Mesenchymal stem cell (in vitro differentiated cells and primary cell): ENCODE measurements around the gene APOA1.

Source experiments
- DNase-seq: peaks from one replicate; pipeline ENCODE4 v3.0.0-alpha.2; 2013
- H2AFZ ChIP-seq: one replicate; pipeline ENCODE4 v1.6.1; 2013; ENCODE audit warnings: low read depth, mild to moderate bottlenecking, control low read depth, inconsistent platforms, low read length, moderate library complexity
- H2AK5ac ChIP-seq: 2 replicates; pipeline ENCODE4 v1.6.1; 2013; ENCODE audit warnings: low read length, moderate library complexity, mild to moderate bottlenecking, inconsistent platforms; ENCODE audit not compliant: severe bottlenecking
- H2BK120ac ChIP-seq: one replicate; pipeline ENCODE4 v1.6.1; 2013; ENCODE audit warnings: low read depth, mild to moderate bottlenecking, inconsistent platforms, low read length, moderate library complexity
- H2BK12ac ChIP-seq, 2 experiments: one replicate each; pipeline ENCODE4 v1.6.1; 2013; ENCODE audit warnings: inconsistent platforms in 2 of 2, low read length in 2 of 2, mild to moderate bottlenecking in 2 of 2, moderate library complexity in 2 of 2, control low read depth in 1 of 2
- H2BK15ac ChIP-seq: one replicate; pipeline ENCODE4 v1.6.1; 2013; ENCODE audit warnings: mild to moderate bottlenecking, low read depth, inconsistent platforms; ENCODE audit not compliant: poor library complexity, severe bottlenecking
- H2BK5ac ChIP-seq: 2 replicates; pipeline ENCODE4 v1.6.1; 2013; ENCODE audit warnings: low read depth, mild to moderate bottlenecking, low read length, control low read depth, inconsistent platforms; ENCODE audit not compliant: poor library complexity, severe bottlenecking
- H3K14ac ChIP-seq, 2 experiments: one replicate each; pipeline ENCODE4 v1.6.1; 2013; ENCODE audit warnings: inconsistent platforms in 2 of 2, low read length in 2 of 2, control low read depth in 1 of 2, mild to moderate bottlenecking in 1 of 2, moderate library complexity in 1 of 2
- H3K18ac ChIP-seq, 2 experiments: one replicate each; pipeline ENCODE4 v1.6.1; 2013; ENCODE audit warnings: inconsistent platforms in 2 of 2, low read length in 2 of 2, control low read depth in 1 of 2, low read depth in 1 of 2, mild to moderate bottlenecking in 1 of 2
- H3K23ac ChIP-seq, 2 experiments: one replicate each; pipeline ENCODE4 v1.6.1; 2013; ENCODE audit warnings: inconsistent platforms in 2 of 2, low read length in 2 of 2, mild to moderate bottlenecking in 2 of 2, moderate library complexity in 2 of 2, control low read depth in 1 of 2
- H3K27ac ChIP-seq: 2 replicates; pipeline ENCODE4 v1.5.1; 2013; ENCODE audit warnings: mild to moderate bottlenecking, moderate library complexity, low read length, control low read depth, inconsistent platforms; ENCODE audit not compliant: poor library complexity, severe bottlenecking
- H3K27me3 ChIP-seq, 2 experiments: 2 replicates each; pipeline versions ENCODE4 v1.6.1 to v1.7.0; 2013; ENCODE audit warnings: low read length in 2 of 2, mild to moderate bottlenecking in 2 of 2, moderate library complexity in 2 of 2, control low read depth in 1 of 2, inconsistent platforms in 1 of 2; ENCODE audit not compliant: control insufficient read depth in 1 of 2, insufficient read depth in 1 of 2
- H3K36me3 ChIP-seq, 2 experiments: 2 replicates each; pipeline versions ENCODE4 v1.6.1 to v1.7.0; 2013; ENCODE audit warnings: low read length in 2 of 2, control low read depth in 1 of 2, inconsistent platforms in 1 of 2, low read depth in 1 of 2, mild to moderate bottlenecking in 1 of 2; ENCODE audit not compliant: insufficient read depth in 2 of 2, control insufficient read depth in 1 of 2
- H3K4ac ChIP-seq, 2 experiments: one replicate each; pipeline ENCODE4 v1.6.1; 2013; ENCODE audit warnings: inconsistent platforms in 2 of 2, low read length in 2 of 2, mild to moderate bottlenecking in 2 of 2, moderate library complexity in 2 of 2, control low read depth in 1 of 2, low read depth in 1 of 2
- H3K4me1 ChIP-seq: 2 replicates; pipeline ENCODE4 v1.6.1; 2013; ENCODE audit warnings: low read depth, low read length, control low read depth; ENCODE audit not compliant: control insufficient read depth, insufficient read depth
- H3K4me2 ChIP-seq: 2 replicates; pipeline ENCODE4 v1.6.1; 2013; ENCODE audit warnings: low read length, mild to moderate bottlenecking, inconsistent platforms; ENCODE audit not compliant: poor library complexity, severe bottlenecking
- H3K4me3 ChIP-seq, 2 experiments: 2 replicates each; pipeline versions ENCODE4 v1.5.1 to v1.7.0; 2013; ENCODE audit warnings: low read length in 2 of 2, mild to moderate bottlenecking in 2 of 2, control low read depth in 1 of 2, low read depth in 1 of 2; ENCODE audit not compliant: insufficient read depth in 1 of 2
- H3K79me1 ChIP-seq: replicated peaks from 2 replicates; pipeline ENCODE4 v1.6.1; 2013; ENCODE audit warnings: mild to moderate bottlenecking, control low read depth, low read length, inconsistent platforms; ENCODE audit not compliant: poor library complexity, severe bottlenecking
- H3K9ac ChIP-seq: 2 replicates; pipeline ENCODE4 v1.7.0; 2013; ENCODE audit warnings: mild to moderate bottlenecking, low read length, moderate library complexity
- H3K9me3 ChIP-seq: 2 replicates; pipeline ENCODE4 v1.7.0; 2013; ENCODE audit warnings: mild to moderate bottlenecking, low read length; ENCODE audit not compliant: control insufficient read depth
- H4K8ac ChIP-seq: one replicate; pipeline ENCODE4 v1.6.1; 2013; ENCODE audit warnings: inconsistent platforms, mild to moderate bottlenecking, low read length, moderate library complexity
- H4K91ac ChIP-seq: one replicate; pipeline ENCODE4 v1.6.1; 2013; ENCODE audit warnings: mild to moderate bottlenecking, low read length, inconsistent platforms
- WGBS: methylation state at CpG from one replicate; pipeline ENCODE4 v1.1.7; 2013; ENCODE audit warnings: mixed read lengths; 5-methylcytosine and 5-hydroxymethylcytosine counted together

APOA1 gene

GRCh38 chr11:116811194-116811593 lies 26.2 kb downstream of the APOA1 start:
- H4K91ac ChIP-seq: no peak overlapping the region
- H3K79me1 ChIP-seq: no peaks in the 10 kb centered on the region
- H2AFZ ChIP-seq: no peak overlapping the region
- no peak for DNase-seq
- H3K4ac ChIP-seq: no peak overlapping the region
- no peak overlapping the region for H2AK5ac ChIP-seq
- H3K14ac ChIP-seq: no peak overlapping the region
- no peaks in the 10 kb centered on the region for H3K9me3 ChIP-seq
- H2BK5ac ChIP-seq: no peak overlapping the region
- H3K23ac ChIP-seq: no peak overlapping the region
- no peak overlapping the region for H4K8ac ChIP-seq
- H2BK120ac ChIP-seq: no peak overlapping the region
- no peak overlapping the region for H3K9ac ChIP-seq
- no peak overlapping the region for H3K4me3 ChIP-seq
- 80% methylated on average over 3 of the region's 3 CpGs for WGBS
- H3K4me2 ChIP-seq: no peak overlapping the region
- H2BK12ac ChIP-seq: no peak overlapping the region
- no peaks in the 10 kb centered on the region for H3K36me3 ChIP-seq
- no peaks in the 10 kb centered on the region for H3K4me1 ChIP-seq
- peaks cover 0 to 23% of the 10 kb centered on the region in 2 experiments for H3K27me3 ChIP-seq
- no peak overlapping the region for H2BK15ac ChIP-seq
- no peak overlapping the region for H3K18ac ChIP-seq
- no peak overlapping the region for H3K27ac ChIP-seq

DNA sequence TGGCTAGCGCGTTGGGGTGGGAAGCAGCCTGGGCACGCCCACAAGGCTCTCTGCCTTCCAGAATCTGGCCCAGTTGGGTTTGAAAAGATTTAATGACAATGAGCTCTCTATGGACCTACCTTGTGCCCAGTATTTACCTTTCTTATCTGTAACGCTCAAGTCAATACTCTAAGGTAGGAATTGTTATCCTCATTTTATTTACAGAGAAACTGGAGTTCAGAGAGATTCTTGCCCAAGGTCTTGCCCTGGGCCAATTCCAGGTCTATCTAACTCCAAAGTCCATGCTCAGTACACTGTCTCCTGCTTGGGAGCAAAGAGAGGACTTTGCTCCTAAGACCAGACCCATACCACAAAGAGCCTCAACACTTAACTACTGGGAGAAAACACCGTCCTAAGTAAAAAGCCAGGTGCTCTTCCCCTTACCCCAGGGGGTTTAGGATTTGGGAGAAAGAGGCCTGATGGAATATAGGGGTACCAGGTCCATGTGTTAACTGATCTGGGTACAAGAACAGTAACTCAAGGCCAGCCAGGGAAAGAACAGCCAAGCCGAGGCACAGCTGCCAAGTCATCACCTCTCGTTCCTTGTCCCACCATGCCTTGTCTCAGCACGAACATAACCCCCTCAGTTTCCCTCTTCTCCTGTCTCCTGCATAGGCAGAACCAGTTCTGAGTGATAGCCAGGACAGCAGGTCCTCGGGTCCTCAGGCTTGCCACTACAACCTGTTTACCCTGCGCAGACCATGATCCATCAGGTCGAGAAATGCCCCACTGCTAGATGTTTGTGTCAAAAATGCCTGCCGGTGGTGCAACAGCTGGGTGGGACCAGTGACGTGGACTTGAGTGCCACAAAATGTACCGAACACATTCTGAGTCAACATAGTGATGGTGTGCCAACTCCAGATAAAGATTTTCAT lies 28.9 kb downstream of the APOA1 start:
- no peak overlapping the region for H2BK5ac ChIP-seq
- no peak overlapping the region for H3K23ac ChIP-seq
- peak overlapping the region; percentile 8 for H2AFZ ChIP-seq
- no peak overlapping the region for H2BK15ac ChIP-seq
- no peak overlapping the region for H2BK12ac ChIP-seq
- no peak overlapping the region for H3K4me2 ChIP-seq
- H4K8ac ChIP-seq: no peak overlapping the region
- H3K36me3 ChIP-seq: no peaks in the 10 kb centered on the region
- WGBS: 89% methylated on average over 12 of the region's 14 CpGs
- no peak overlapping the region for H4K91ac ChIP-seq
- no peak overlapping the region for H2AK5ac ChIP-seq
- H3K27me3 ChIP-seq: peaks cover 0 to 16% of the 10 kb centered on the region in 2 experiments
- H3K4ac ChIP-seq: no peak overlapping the region
- DNase-seq: no peak
- H3K14ac ChIP-seq: no peak overlapping the region
- H3K27ac ChIP-seq: no peak overlapping the region
- no peaks in the 10 kb centered on the region for H3K79me1 ChIP-seq
- no peaks in the 10 kb centered on the region for H3K9me3 ChIP-seq
- no peak overlapping the region for H2BK120ac ChIP-seq
- no peaks in the 10 kb centered on the region for H3K4me1 ChIP-seq
- H3K9ac ChIP-seq: no peak overlapping the region
- H3K4me3 ChIP-seq: no peak overlapping the region
- H3K18ac ChIP-seq: no peak overlapping the region

GRCh38 chr11:116807601-116808261 lies 29.7 kb downstream of the APOA1 start:
- peaks cover 0 to 11% of the 10 kb centered on the region in 2 experiments for H3K27me3 ChIP-seq
- H2BK120ac ChIP-seq: no peak overlapping the region
- WGBS: 93% methylated on average over 5 of the region's 6 CpGs
- no peak overlapping the region for H3K27ac ChIP-seq
- H3K4me1 ChIP-seq: no peaks in the 10 kb centered on the region
- no peak overlapping the region for H3K9ac ChIP-seq
- H2BK12ac ChIP-seq: no peak overlapping the region
- no peak overlapping the region for H2AK5ac ChIP-seq
- H3K4ac ChIP-seq: no peak overlapping the region
- H2AFZ ChIP-seq: no peak overlapping the region
- no peak overlapping the region for H3K18ac ChIP-seq
- no peak overlapping the region for H3K4me2 ChIP-seq
- H3K79me1 ChIP-seq: no peaks in the 10 kb centered on the region
- DNase-seq: no peak
- H3K23ac ChIP-seq: no peak overlapping the region
- H4K8ac ChIP-seq: no peak overlapping the region
- H3K4me3 ChIP-seq: no peak overlapping the region
- H2BK5ac ChIP-seq: no peak overlapping the region
- H3K36me3 ChIP-seq: no peaks in the 10 kb centered on the region
- no peak overlapping the region for H4K91ac ChIP-seq
- no peaks in the 10 kb centered on the region for H3K9me3 ChIP-seq
- no peak overlapping the region for H2BK15ac ChIP-seq
- no peak overlapping the region for H3K14ac ChIP-seq

- WGBS: 76% methylated on average over 3 of the region's 3 CpGs
- Histone ChIP-seq H2AK5ac (no peak overlapping the region), H2BK5ac (no peak overlapping the region), H2BK12ac (no peak overlapping the region), H4K8ac (no peak overlapping the region), H4K91ac (no peak overlapping the region), H3K9ac (no peak overlapping the region), H2AFZ (no peak overlapping the region), H3K4ac (no peak overlapping the region), H2BK15ac (no peak overlapping the region), H3K4me2 (no peak overlapping the region), H3K27ac (no peak overlapping the region), H3K4me3 (no peak overlapping the region), H2BK120ac (no peak overlapping the region), H3K36me3 (no peaks in the 10 kb centered on the region), H3K27me3 (peaks cover 0 to 11% of the 10 kb centered on the region in 2 experiments), H3K23ac (no peak overlapping the region), H3K9me3 (no peaks in the 10 kb centered on the region), H3K4me1 (no peaks in the 10 kb centered on the region), H3K18ac (no peak overlapping the region), H3K79me1 (no peaks in the 10 kb centered on the region), H3K14ac (no peak overlapping the region)
- no peak for DNase-seq
These were observed 33.4 kb downstream of the APOA1 start for GRCh38 chr11:116804001-116804400.
